Neural cell (in vitro differentiated cells): ENCODE data around the gene CFAP100.

Experiments used
- EP300 ChIP-seq: fragments of 450-650 bp; conservative IDR thresholded peaks from 2 replicates; pipeline ENCODE4 v1.6.1; 2014; ENCODE audit warnings: antibody characterized with exemption, mild to moderate bottlenecking, moderate library complexity; ENCODE audit not compliant: poor library complexity, severe bottlenecking
- EZH2 ChIP-seq: fragments of 200-600, 300-800 bp; shearing (Covaris generic), sonication (generic); IDR thresholded peaks from 2 replicates; pipeline ENCODE4 v1.6.1; 2014; ENCODE audit warnings: antibody characterized with exemption, low read length, borderline replicate concordance, mild to moderate bottlenecking; ENCODE audit not compliant: insufficient read depth, poor library complexity, severe bottlenecking
- POLR2AphosphoS5 ChIP-seq: IDR thresholded peaks from 2 replicates; pipeline ENCODE4 v1.6.1; 2012
- RAD21 ChIP-seq: fragments of 450-650 bp; conservative IDR thresholded peaks from 2 replicates; pipeline ENCODE4 v1.6.1; 2014; ENCODE audit warnings: antibody characterized with exemption, mild to moderate bottlenecking, moderate library complexity
- SMC3 ChIP-seq: fragments of 450-650 bp; conservative IDR thresholded peaks from 2 replicates; pipeline ENCODE4 v1.6.1; 2014; ENCODE audit warnings: antibody characterized with exemption, mild to moderate bottlenecking, moderate library complexity; ENCODE audit not compliant: poor library complexity
- TAF1 ChIP-seq: IDR thresholded peaks from 2 replicates; pipeline ENCODE4 v1.6.1; 2012; ENCODE audit warnings: low read depth
- TF ChIP-seq, protein P1 (sequence below): fragments of 450-650 bp; IDR thresholded peaks from 2 replicates; pipeline ENCODE4 v1.5.1; 2014; ENCODE audit warnings: antibody characterized with exemption, mild to moderate bottlenecking, moderate library complexity; ENCODE audit not compliant: poor library complexity, severe bottlenecking
- TF ChIP-seq, protein P2 (sequence below): IDR thresholded peaks from 2 replicates; pipeline ENCODE4 v1.6.1; 2012; ENCODE audit warnings: borderline replicate concordance

DNA sequence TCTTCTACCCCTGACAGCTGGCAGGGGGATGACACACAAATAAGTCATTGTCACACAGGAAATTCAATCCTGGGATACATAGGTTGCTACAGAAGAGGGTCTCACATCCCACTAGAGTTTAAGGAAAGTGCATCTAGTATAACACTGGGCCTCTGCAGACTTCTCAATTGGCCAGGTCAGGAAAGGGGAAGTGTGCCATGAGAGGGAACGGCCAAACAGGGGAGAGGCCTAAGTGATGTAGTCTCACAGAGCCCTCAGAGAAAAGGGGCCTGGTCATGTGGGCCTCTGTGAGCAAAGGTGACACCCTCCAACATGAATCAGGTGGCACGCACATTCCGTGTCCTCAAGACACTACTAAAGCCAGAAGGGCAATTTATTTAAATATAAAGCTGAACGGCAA, 69.8 kb downstream of the CFAP100 start:
- no peak for TF ChIP-seq EP300
- TF ChIP-seq EZH2, result no peak
- TF ChIP-seq, protein P1, sequence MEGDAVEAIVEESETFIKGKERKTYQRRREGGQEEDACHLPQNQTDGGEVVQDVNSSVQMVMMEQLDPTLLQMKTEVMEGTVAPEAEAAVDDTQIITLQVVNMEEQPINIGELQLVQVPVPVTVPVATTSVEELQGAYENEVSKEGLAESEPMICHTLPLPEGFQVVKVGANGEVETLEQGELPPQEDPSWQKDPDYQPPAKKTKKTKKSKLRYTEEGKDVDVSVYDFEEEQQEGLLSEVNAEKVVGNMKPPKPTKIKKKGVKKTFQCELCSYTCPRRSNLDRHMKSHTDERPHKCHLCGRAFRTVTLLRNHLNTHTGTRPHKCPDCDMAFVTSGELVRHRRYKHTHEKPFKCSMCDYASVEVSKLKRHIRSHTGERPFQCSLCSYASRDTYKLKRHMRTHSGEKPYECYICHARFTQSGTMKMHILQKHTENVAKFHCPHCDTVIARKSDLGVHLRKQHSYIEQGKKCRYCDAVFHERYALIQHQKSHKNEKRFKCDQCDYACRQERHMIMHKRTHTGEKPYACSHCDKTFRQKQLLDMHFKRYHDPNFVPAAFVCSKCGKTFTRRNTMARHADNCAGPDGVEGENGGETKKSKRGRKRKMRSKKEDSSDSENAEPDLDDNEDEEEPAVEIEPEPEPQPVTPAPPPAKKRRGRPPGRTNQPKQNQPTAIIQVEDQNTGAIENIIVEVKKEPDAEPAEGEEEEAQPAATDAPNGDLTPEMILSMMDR, result no peak
- TF ChIP-seq POLR2AphosphoS5, result no peak
- no peak for TF ChIP-seq RAD21
- TF ChIP-seq SMC3, result no peak
- TF ChIP-seq, protein P2, sequence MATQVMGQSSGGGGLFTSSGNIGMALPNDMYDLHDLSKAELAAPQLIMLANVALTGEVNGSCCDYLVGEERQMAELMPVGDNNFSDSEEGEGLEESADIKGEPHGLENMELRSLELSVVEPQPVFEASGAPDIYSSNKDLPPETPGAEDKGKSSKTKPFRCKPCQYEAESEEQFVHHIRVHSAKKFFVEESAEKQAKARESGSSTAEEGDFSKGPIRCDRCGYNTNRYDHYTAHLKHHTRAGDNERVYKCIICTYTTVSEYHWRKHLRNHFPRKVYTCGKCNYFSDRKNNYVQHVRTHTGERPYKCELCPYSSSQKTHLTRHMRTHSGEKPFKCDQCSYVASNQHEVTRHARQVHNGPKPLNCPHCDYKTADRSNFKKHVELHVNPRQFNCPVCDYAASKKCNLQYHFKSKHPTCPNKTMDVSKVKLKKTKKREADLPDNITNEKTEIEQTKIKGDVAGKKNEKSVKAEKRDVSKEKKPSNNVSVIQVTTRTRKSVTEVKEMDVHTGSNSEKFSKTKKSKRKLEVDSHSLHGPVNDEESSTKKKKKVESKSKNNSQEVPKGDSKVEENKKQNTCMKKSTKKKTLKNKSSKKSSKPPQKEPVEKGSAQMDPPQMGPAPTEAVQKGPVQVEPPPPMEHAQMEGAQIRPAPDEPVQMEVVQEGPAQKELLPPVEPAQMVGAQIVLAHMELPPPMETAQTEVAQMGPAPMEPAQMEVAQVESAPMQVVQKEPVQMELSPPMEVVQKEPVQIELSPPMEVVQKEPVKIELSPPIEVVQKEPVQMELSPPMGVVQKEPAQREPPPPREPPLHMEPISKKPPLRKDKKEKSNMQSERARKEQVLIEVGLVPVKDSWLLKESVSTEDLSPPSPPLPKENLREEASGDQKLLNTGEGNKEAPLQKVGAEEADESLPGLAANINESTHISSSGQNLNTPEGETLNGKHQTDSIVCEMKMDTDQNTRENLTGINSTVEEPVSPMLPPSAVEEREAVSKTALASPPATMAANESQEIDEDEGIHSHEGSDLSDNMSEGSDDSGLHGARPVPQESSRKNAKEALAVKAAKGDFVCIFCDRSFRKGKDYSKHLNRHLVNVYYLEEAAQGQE, result no peak
- TF ChIP-seq TAF1, result no peak
